Measurements from ENCODE around the gene CLK3.

- no peak for TF ChIP-seq REST (IDR thresholded peaks at IDR 0.05; ENCODE audit: insufficient read depth in 1 of 2, low read depth in 2 of 2, low read length in 2 of 2)
- TF ChIP-seq TAF1 (IDR thresholded peaks at IDR 0.05; ENCODE audit: borderline replicate concordance, insufficient read depth, low read length) = no peak
These were observed 3.0 kb upstream of the CLK3 start for GRCh38 chr15:74612677-74613076.
